Endodermal cell (in vitro differentiated cells): ENCODE measurements around the gene RUBCNL. TPM values are rescaled to one million over a fixed set of nuclear protein-coding genes. Genes with fewer than 3 reads are reported as not detected.

Experiments used
- DNase-seq: peaks from one replicate; pipeline ENCODE4 v3.0.0-alpha.2; 2017
- H3K27ac ChIP-seq: 2 replicates; pipeline ENCODE4 v1.5.1; 2013; ENCODE audit warnings: mild to moderate bottlenecking, low read depth, low read length, moderate library complexity
- H3K27me3 ChIP-seq: 2 replicates; pipeline ENCODE4 v1.6.1; 2013; ENCODE audit warnings: mild to moderate bottlenecking, low read length, moderate library complexity; ENCODE audit not compliant: insufficient read depth, control insufficient read depth, poor library complexity, severe bottlenecking
- H3K36me3 ChIP-seq: 2 replicates; pipeline ENCODE4 v1.7.0; 2013; ENCODE audit warnings: mild to moderate bottlenecking, low read length, moderate library complexity; ENCODE audit not compliant: control insufficient read depth, insufficient read depth
- H3K4me1 ChIP-seq: one replicate; pipeline ENCODE4 v1.7.0; 2013; ENCODE audit warnings: low read length; ENCODE audit not compliant: control insufficient read depth, insufficient read depth
- H3K4me3 ChIP-seq: 2 replicates; pipeline ENCODE4 v1.5.1; 2013; ENCODE audit warnings: mild to moderate bottlenecking, low read length, moderate library complexity
- H3K9ac ChIP-seq: 2 replicates; pipeline ENCODE4 v1.6.1; 2013; ENCODE audit warnings: mild to moderate bottlenecking, low read length, moderate library complexity; ENCODE audit not compliant: poor library complexity, severe bottlenecking; ENCODE audit errors: extremely low read depth
- H3K9me3 ChIP-seq: 2 replicates; pipeline ENCODE4 v1.6.1; 2013; ENCODE audit warnings: mild to moderate bottlenecking, low read length, moderate library complexity; ENCODE audit not compliant: control insufficient read depth
- H3K27ac Mint-ChIP-seq: 2 replicates; pipeline ENCODE4 v1.8.0; 2020; ENCODE audit warnings: mixed read lengths
- H3K27me3 Mint-ChIP-seq: 2 replicates; pipeline ENCODE4 v1.8.0; 2021; ENCODE audit warnings: mild to moderate bottlenecking, mixed read lengths; ENCODE audit not compliant: insufficient read depth
- H3K36me3 Mint-ChIP-seq: 2 replicates; pipeline ENCODE4 v1.8.0; 2020; ENCODE audit warnings: low read depth, mixed read lengths
- H3K4me1 Mint-ChIP-seq: 2 replicates; pipeline ENCODE4 v1.8.0; 2020; ENCODE audit warnings: mixed read lengths
- H3K4me3 Mint-ChIP-seq: 2 replicates; pipeline ENCODE4 v1.8.0; 2020; ENCODE audit warnings: mild to moderate bottlenecking, moderate library complexity, mixed read lengths
- H3K9me3 Mint-ChIP-seq: 2 replicates; pipeline ENCODE4 v1.8.0; 2020; ENCODE audit warnings: mild to moderate bottlenecking, mixed read lengths
- CTCF ChIP-seq: fragments of 200-600 bp; sonication (generic); conservative IDR thresholded peaks from 2 replicates; pipeline ENCODE4 v1.5.0; 2021; ENCODE audit warnings: antibody characterized with exemption, mild to moderate bottlenecking
- WGBS, 2 experiments: methylation state at CpG; one replicate each; pipeline versions ENCODE4 v1.1.5 to v1.1.7; 2013; ENCODE audit warnings: missing lambda C conversion rate in 2 of 2, mixed read lengths in 1 of 2; ENCODE audit not compliant: insufficient coverage in 1 of 2, insufficient read length in 1 of 2; 5-methylcytosine and 5-hydroxymethylcytosine counted together
- total RNA-seq, 2 donors: library from RNA; stranded (reverse); fragmentation: NEBNext Ultra II Directional in 1 of 2; extraction: Animal tissue kit (Norgen Biotek cat#: 25700) in 1 of 2; gene quantifications; 2 replicates in 1 of 2; 3 replicates in 1 of 2; pipeline ENCODE4 v1.2.1, GENCODE V29; 2021

The RUBCNL gene
- total RNA-seq, 2 donors from 2014 or later = 3.1 to 3.6 TPM

GRCh38 chr13:46369506-46370277, 17.4 kb downstream of the RUBCNL start:
- Mint-ChIP-seq H3K27ac (no peak overlapping the region), H3K4me1 (peaks cover 16% of the 10 kb centered on the region), H3K4me3 (no peak overlapping the region), H3K36me3 (no peaks in the 10 kb centered on the region), H3K27me3 (peaks cover 5% of the 10 kb centered on the region), H3K9me3 (no peaks in the 10 kb centered on the region)
- no peak for DNase-seq
- Histone ChIP-seq H3K4me1 (no peaks in the 10 kb centered on the region), H3K27me3 (no peaks in the 10 kb centered on the region), H3K9me3 (no peaks in the 10 kb centered on the region), H3K4me3 (no peak overlapping the region), H3K36me3 (no peaks in the 10 kb centered on the region), H3K9ac (no peak overlapping the region), H3K27ac (no peak overlapping the region)
- TF ChIP-seq CTCF = no peak
- WGBS, 2 experiments = 93 to 100% methylated on average over 3 to 4 of the region's 4 CpGs

GRCh38 chr13:46367617-46368327, 19.3 kb downstream of the RUBCNL start:
- WGBS, 2 experiments = 94 to 95% methylated on average over 2 of the region's 3 CpGs
- H3K4me1 ChIP-seq = no peaks in the 10 kb centered on the region
- no peak overlapping the region for H3K27ac Mint-ChIP-seq

More at GRCh38 chr13:46367617-46368327, 19.3 kb downstream of the RUBCNL start:
- TF ChIP-seq CTCF = no peak
- H3K9me3 Mint-ChIP-seq = no peaks in the 10 kb centered on the region
- Histone ChIP-seq H3K27ac (no peak overlapping the region), H3K27me3 (no peaks in the 10 kb centered on the region), H3K4me3 (no peak overlapping the region), H3K9me3 (no peaks in the 10 kb centered on the region), H3K36me3 (no peaks in the 10 kb centered on the region), H3K9ac (no peak overlapping the region)
- H3K4me1 Mint-ChIP-seq = peaks cover 16% of the 10 kb centered on the region
- no peak for DNase-seq
- H3K36me3 Mint-ChIP-seq = no peaks in the 10 kb centered on the region
- peaks cover 5% of the 10 kb centered on the region for H3K27me3 Mint-ChIP-seq
- no peak overlapping the region for H3K4me3 Mint-ChIP-seq
